ENCODE data around the gene VNN1.

- TF ChIP-seq CTCF (IDR thresholded peaks at IDR 0.05; ENCODE audit: low read length) = no peak
- no peak for TF ChIP-seq EZH2 (IDR thresholded peaks at IDR 0.05; ENCODE audit: borderline replicate concordance, low read length)
Observed at GRCh38 chr6:132648356-132648755, 65.5 kb downstream of the VNN1 start.
